HG03460 (cell line): ENCODE measurements around the gene CERS6.
"Not testable (repeated sequence)": the region's sequence is repeated elsewhere in the genome, so short reads cannot be mapped to it uniquely, and the experiment has no call there.

Experiments
- ATAC-seq: cut with Tn5 transposase; IDR thresholded peaks from one replicate; pipeline ENCODE4 v1.9.1; 2021; ENCODE audit not compliant: unreplicated experiment

The CERS6 gene

DNA sequence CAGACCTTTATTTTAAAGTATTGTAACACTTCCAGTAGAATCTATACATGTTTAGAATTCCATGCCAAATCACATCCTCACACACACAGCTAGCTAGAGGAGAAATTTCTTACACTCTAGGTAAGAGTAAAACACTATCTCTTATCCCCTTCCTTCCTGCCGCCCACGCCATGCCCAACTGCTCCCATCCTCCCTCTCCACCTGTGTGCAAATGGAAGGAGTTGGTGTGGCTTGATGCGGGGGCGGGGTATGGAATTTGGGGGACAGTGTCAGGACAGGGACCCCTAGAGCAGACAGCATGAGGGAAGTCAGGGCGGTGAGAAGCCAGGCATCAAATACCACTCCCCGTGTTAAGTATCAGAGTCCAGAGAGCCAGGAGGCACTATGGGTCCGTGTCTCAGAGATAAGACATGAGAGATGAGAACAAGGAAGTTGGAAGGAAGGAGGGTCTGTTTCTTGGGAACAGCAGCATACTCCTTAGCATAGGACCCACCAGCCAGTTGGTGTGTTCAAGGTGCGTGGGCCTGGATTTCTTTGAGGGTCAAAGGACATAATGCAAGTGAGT lies 297.8 kb downstream of the CERS6 start:
- no peak for ATAC-seq

- ATAC-seq, result no peak
Measured at GRCh38 chr2:168757223-168757622, 301.2 kb downstream of the CERS6 start.

DNA sequence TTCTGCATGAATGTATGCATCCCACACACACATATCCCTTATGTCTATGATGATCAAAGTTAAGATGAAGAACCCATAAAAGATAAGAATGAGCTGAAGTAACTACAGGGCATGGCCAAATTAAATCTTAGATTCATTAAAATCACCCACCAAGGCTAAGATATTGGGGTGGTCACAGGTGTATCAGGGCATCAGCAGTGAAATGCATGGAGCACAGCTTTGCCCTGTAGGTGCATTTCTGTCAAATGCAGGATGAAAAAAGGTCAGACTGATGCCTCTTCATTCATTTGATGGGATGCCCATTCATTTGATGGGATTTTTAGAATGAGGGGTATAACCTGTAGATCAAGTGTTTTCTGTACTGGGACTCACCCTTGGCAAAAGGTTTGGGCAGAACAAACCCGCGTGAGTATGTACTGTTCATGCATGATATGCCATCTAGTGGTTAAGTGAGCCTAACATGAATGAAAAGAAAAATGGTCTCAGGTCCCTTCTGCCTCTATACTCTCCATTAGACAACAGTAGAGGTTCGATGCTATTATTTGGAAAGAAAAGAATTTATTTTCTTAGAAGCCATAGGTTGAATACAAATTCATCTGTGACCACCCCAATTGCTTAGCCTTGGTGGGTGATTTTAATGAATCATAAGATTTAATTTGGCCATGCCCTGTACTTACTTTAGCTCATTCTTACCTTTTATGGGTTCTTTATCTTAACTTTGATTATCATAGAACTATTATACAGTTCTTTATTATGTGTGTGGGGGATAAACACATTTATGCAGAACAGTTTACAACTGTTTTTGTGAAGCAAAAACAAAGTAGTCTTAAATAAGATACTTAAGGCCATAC lies 303.1 kb downstream of the CERS6 start:
- ATAC-seq, result peak; percentile 83

GRCh38 chr2:168765401-168765800 lies 309.3 kb downstream of the CERS6 start:
- no peak for ATAC-seq

DNA sequence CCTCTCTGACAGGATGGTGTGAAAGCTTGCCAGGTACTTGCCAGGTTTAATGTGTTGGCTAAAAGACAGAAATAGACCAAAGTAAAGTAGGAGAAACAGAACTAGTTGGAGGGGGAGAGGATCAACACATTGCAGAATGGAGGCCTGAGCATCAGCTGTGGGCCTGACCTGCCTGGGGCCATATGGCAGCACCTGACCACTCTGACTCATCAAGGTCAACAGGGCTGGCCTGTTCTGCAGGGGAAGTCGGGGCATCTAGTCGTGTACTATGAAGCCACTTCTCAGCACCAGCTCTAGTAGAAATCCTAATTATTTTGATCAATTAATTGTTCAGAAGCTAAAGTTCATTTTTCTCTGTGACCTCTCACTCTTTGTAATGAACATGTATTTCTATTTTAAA lies 310.5 kb downstream of the CERS6 start:
- ATAC-seq, result no peak

- ATAC-seq, result no peak
Measured at GRCh38 chr2:168767258-168767657, 311.2 kb downstream of the CERS6 start.

DNA sequence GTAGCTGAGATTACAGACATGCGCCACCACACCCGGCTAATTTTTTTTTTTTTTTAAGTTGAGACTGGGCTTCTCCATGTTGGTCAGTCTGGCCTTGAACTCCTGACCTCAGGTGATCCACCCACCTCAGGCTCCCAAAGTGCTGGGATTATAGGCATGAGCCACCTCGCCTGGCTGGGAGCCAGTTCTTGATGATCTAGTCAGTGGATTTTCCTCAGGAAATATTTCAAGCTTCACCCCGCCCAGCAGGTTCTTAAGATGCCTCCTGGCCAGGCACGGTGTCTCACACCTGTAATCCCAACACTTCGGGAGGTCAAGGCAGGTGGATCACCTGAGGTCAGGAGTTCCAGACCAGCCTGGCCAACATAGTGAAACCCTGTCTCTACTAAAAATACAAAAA lies 312.3 kb downstream of the CERS6 start:
- not testable (repeated sequence) for ATAC-seq

DNA sequence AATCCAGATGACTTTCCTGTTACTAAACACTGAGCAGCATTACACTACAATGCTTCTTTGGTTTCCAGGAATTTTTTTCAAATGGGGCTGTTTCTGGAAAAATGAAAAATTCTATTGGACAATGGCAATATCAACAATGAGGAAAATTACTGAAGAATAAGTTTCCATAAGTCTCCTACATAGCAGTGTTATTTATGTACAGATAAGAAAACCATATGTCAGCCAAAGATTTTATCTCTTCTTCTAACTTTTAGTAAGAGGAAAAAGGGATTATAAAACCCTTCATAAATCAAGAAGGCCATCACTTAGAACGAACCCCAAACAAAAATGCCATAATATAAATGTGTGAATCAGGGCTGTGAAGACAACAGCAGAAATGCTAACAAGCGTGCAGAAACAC lies 314.7 kb downstream of the CERS6 start:
- ATAC-seq, result no peak

DNA sequence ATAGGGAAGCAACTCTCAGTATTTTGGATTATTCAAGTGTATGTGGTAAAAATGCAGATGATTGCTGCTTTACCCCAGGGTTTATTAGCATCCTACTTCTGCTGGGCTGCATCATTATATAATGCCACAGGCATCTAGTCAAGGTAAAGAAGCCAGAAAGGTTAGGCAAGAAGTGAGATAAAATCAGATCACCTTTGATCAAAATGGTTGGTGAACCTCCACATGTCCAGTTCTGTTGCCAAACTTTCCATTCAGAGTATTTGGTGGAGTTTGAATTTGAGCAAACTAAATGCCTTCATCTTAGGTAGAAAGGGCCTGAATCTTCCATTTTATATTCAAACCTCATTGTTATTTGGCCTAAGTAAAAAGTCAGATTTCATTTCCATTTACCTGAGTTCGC lies 316.6 kb downstream of the CERS6 start:
- no peak for ATAC-seq

DNA sequence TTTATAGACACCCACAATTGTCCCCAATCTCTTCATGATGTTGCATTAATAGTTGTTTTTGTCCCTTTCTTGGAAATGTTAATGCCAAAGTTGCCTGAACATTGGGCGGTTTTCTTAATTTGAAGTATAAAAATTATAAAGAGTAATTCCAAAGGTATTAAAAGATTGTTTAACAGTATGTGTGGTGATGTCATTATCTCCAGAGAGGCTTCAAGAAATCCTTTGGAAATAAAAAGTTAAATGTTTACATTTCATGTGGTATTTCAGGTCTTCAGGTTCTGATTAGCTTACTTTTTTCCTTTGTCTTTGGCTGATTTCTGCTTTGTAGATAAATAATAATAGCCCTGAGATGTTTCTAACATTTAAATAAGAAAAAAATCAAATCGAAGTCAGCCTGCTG lies 317.1 kb downstream of the CERS6 start:
- ATAC-seq, result no peak

GRCh38 chr2:168773719-168774521 lies 317.8 kb downstream of the CERS6 start:
- peak; percentile 61 for ATAC-seq

- no peak for ATAC-seq
Measured at GRCh38 chr2:168775837-168776236, 319.8 kb downstream of the CERS6 start.

- no peak for ATAC-seq
Measured at GRCh38 chr2:168780669-168781071, 324.6 kb downstream of the CERS6 start.

DNA sequence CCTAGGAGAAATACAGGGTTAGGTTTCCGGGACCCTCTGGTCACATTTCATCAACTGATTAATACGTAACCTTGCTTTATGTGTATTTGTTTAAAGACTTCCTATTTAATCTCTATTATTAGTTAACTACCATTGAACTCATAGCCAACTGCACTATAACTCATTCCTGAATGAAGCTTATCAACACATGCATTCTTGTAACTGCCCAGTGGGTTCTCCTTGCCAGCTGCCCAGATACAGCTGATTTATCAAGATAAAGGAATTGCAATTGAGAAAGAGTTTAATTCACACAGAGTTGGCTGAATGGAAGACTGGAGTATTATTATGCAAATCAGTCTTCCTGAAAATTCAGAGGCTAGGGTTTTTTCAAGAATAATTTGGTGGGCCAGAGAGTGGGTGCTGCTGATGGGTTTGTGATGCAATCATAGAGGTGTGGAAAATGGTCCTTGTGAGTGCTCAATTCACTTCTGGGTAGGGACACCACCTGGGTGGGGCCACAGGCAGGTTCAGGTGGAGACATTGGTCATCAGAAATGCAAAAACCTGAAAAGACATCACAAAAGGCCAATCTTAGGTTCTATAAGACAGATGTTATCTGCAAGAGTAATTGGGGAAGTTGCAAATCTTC lies 325.2 kb downstream of the CERS6 start:
- no peak for ATAC-seq

- ATAC-seq, result no peak
Measured at GRCh38 chr2:168782271-168782670, 326.2 kb downstream of the CERS6 start.

GRCh38 chr2:168784993-168785392 lies 328.9 kb downstream of the CERS6 start:
- ATAC-seq, result no peak

DNA sequence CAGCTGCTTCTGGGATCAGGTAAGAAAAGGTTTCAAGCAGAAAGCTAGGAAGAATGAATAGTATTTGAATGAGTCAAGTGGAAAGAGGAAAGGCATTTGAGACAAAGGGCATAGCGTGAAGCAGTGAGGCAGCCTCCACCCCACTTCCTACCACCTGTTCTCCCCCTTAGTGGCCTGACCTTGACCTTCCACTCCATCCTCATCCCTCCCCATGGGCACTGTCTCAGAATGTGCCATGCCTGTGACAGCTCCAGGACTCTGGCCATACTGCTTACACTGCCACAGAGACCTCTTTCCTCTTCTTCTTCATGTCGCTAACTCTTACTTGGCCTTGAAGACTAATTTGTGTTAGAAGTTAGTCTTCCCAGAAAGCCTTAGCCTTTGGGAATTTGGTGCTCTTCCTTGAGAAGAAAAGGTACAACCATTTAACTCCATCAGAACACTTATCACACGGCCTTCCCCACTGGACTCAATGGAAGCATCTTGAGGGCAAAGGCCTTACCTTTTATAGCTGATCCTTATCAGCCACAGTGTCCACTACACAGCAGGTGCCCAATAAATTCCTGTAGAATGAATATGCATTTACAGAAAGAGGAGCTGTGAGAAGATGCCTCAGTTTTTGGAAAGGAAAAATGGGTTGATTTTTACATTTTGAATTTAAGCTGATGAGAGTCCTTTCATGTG lies 331.2 kb downstream of the CERS6 start:
- ATAC-seq, result no peak

- no peak for ATAC-seq
Measured at GRCh38 chr2:168787782-168788376, 331.8 kb downstream of the CERS6 start.

DNA sequence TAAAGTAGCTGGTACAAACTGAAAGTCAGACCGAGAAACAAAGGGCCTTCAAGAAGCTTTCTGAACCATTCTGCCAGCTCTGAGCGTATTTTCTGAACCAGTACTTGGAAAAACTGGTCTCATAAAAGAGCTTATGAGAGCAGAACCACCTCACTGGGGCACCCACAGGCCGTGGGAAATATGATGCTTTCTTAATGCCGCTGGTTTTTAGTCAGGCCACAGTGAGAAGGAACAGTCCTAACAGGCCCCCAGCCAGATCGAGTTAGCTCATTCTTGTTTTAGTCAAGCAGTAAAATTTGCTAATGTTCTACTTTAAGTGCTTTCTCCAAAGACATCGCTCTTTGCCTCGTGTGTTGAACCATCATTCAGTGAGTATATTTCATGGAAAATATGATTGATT lies 333.7 kb downstream of the CERS6 start:
- no peak for ATAC-seq

DNA sequence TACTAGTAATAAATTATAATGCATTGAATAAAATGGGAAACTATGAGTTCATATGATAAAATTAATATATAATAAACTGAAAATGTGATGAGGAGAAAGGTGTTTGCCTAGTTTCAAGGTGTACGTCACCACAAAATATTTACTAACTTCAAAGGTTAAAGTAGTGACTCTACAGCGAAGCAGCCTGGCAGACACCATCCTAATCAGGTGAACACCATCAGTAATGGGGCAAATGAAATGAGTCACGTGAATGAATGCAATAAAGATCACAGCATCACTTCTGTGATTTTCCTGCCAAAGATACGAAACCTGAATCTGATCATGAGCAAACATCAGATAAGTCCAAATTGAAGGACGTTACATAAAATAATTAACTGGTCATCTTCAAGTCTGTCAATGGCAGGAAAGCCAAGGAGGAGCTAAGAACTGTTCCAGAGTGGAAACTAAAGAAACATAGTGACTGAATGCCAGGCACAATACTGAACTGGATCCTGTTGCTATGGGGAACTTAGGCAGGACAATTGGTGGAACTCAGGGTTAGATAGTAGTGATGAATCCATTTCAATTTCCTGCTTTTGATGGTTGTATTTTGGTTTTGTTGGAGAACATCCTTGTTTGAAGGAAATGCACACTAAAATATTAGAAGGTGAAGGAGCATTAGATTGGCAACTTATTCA lies 334.3 kb downstream of the CERS6 start:
- no peak for ATAC-seq
